ENCODE results near the gene MAPKAPK3.
A peak's percentile ranks its signal among the peaks of the same experiment; 100 is the strongest.

MAPKAPK3 gene

GRCh38 chr3:50628601-50629000, 11.7 kb downstream of the MAPKAPK3 start:
- no peak for DNase-seq

- no peak for DNase-seq
Observed at GRCh38 chr3:50630394-50630793, 13.4 kb downstream of the MAPKAPK3 start.

GRCh38 chr3:50630877-50631276, 13.9 kb downstream of the MAPKAPK3 start:
- DNase-seq: no peak

GRCh38 chr3:50632450-50632849, 15.5 kb downstream of the MAPKAPK3 start:
- DNase-seq: no peak

- no peak for DNase-seq
Observed at GRCh38 chr3:50633230-50633790, 16.4 kb downstream of the MAPKAPK3 start.

GRCh38 chr3:50635066-50635465, 18.1 kb downstream of the MAPKAPK3 start:
- no peak for DNase-seq

GRCh38 chr3:50637011-50637410, 20.1 kb downstream of the MAPKAPK3 start:
- no peak for DNase-seq

- no peak for DNase-seq
Observed at GRCh38 chr3:50637945-50638344, 21.0 kb downstream of the MAPKAPK3 start.

- DNase-seq: no peak
Observed at GRCh38 chr3:50639055-50639494, 22.1 kb downstream of the MAPKAPK3 start.

GRCh38 chr3:50642382-50642781, 25.4 kb downstream of the MAPKAPK3 start:
- no peak for DNase-seq

- no peak for DNase-seq
Observed at GRCh38 chr3:50644561-50644960, 27.6 kb downstream of the MAPKAPK3 start.

GRCh38 chr3:50645378-50645777, 28.4 kb downstream of the MAPKAPK3 start:
- DNase-seq: no peak

GRCh38 chr3:50648313-50648712, 31.4 kb downstream of the MAPKAPK3 start:
- no peak for DNase-seq

- no peak for DNase-seq
Observed at GRCh38 chr3:50648944-50649343, 32.0 kb downstream of the MAPKAPK3 start.

GRCh38 chr3:50649451-50649931, 32.5 kb downstream of the MAPKAPK3 start:
- DNase-seq: no peak

- no peak for DNase-seq
Observed at GRCh38 chr3:50650018-50650417, 33.1 kb downstream of the MAPKAPK3 start.

- DNase-seq: no peak
Observed at GRCh38 chr3:50651445-50651844, 34.5 kb downstream of the MAPKAPK3 start.

- DNase-seq: no peak
Observed at GRCh38 chr3:50651920-50652529, 35.1 kb downstream of the MAPKAPK3 start.

GRCh38 chr3:50652709-50653108, 35.8 kb downstream of the MAPKAPK3 start:
- DNase-seq: peak; percentile 52 to 56

- DNase-seq: no peak
Observed at GRCh38 chr3:50653937-50654595, 37.1 kb downstream of the MAPKAPK3 start.

GRCh38 chr3:50655009-50655830, 38.3 kb downstream of the MAPKAPK3 start:
- DNase-seq: peak; percentile 20 to 30

- DNase-seq: no peak
Observed at GRCh38 chr3:50656417-50657195, 39.7 kb downstream of the MAPKAPK3 start.

GRCh38 chr3:50657407-50657806, 40.5 kb downstream of the MAPKAPK3 start:
- no peak for DNase-seq

All from activated CD4-positive, alpha-beta T cell treated with anti-CD3 and anti-CD28 coated beads, Interleukin-2, amount 50 U/mL, for 4 hours (primary cell).